ENCODE results near the gene MS4A6A.
"Not testable (repeated sequence)": the region's sequence is repeated elsewhere in the genome, so short reads cannot be mapped to it uniquely, and the experiment has no call there.

MS4A6A gene

DNA sequence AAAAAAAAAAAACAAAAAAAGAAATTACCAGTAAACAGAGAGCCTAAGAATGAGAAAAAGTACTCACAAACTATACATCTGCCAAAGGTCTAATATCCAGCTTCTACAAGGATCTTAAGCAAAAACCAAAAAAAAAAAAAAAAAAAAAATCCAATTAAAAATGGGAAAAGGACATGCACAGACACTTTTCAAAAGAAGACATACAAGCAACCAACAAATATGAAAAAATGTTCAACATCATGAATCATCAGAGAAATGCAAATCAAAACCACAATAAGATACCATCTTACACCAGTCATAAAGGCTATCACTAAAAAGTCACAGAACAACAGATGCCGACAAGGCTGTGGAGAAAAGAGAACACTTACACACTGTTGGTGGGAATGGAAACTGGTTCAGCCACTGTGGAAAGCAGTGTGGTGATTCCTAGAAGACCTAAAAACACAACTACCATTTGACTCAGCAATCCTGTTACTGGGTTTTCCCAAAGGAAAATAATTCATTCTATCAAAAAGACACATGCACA lies 18.3 kb downstream of the MS4A6A start:
- H3K4me3 ChIP-seq (ENCODE audit: low read length): no peak overlapping the region
- DNase-seq (ENCODE audit: low read depth): no peak
- TF ChIP-seq, protein P1, sequence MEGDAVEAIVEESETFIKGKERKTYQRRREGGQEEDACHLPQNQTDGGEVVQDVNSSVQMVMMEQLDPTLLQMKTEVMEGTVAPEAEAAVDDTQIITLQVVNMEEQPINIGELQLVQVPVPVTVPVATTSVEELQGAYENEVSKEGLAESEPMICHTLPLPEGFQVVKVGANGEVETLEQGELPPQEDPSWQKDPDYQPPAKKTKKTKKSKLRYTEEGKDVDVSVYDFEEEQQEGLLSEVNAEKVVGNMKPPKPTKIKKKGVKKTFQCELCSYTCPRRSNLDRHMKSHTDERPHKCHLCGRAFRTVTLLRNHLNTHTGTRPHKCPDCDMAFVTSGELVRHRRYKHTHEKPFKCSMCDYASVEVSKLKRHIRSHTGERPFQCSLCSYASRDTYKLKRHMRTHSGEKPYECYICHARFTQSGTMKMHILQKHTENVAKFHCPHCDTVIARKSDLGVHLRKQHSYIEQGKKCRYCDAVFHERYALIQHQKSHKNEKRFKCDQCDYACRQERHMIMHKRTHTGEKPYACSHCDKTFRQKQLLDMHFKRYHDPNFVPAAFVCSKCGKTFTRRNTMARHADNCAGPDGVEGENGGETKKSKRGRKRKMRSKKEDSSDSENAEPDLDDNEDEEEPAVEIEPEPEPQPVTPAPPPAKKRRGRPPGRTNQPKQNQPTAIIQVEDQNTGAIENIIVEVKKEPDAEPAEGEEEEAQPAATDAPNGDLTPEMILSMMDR (conservative IDR thresholded peaks at IDR 0.05; ENCODE audit: low read length): no peak

DNA sequence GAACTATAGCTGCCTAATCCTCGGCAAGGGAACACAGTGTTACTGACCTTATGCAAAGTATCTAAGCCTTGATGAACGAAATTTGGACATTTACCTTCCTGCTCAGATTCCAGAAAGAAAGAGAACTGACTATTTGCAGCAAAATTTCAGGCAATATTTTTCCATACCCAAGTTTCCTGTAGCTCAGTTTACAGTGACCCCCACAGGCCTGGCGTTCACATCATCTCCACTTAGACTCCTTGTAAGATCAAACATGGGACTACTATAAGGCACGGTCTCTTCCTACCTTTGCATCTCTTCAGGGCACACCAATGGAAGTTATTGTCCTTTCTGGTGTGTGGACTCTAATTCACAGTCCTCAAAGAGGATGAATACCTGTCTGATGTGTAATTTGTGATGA lies 21.1 kb downstream of the MS4A6A start:
- TF ChIP-seq, protein P1 (conservative IDR thresholded peaks at IDR 0.05; ENCODE audit: low read length): no peak
- no peak for DNase-seq (ENCODE audit: low read depth)
- no peak overlapping the region for H3K4me3 ChIP-seq (ENCODE audit: low read length)

DNA sequence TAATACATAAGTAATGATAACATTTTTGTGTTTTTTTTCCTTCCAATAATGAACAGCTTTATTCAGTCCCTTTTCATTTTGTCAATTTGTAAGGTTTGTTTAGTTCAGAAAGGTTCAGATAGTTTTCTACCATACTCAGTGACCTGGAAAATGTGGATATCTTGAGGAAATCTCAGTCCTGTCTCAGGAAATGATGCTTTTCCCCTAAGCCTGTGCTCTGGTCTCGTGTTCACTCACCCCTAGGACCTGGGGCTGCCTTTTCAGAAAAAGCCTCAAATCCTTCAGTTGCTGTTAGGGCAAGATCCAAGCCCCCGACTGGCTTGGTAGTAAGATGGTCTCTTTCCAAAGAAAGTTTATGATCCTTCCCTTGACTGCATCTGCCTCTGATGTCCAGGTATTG lies 21.8 kb downstream of the MS4A6A start:
- H3K4me3 ChIP-seq (ENCODE audit: low read length): no peak overlapping the region
- DNase-seq (ENCODE audit: low read depth): no peak
- TF ChIP-seq, protein P1 (conservative IDR thresholded peaks at IDR 0.05; ENCODE audit: low read length): no peak

DNA sequence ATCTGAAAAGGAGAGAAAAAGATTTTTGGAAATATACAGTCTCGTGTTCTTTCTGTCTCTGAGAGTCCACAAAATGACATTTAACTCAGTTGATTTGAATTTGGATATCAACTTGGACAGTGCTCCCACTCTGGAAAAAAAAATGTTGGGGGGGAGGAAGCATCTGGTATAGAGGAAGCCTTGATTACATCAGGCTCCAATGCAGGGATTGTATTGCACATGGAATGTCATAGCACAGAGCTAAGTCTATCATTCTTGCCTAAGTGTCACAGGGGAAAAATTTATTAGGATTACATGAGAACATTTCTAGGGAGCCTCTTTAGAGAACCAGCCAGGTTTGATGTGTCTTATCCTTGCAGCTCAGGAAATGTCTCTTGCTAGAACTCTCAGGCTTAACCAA lies 23.0 kb downstream of the MS4A6A start:
- no peak for DNase-seq (ENCODE audit: low read depth)
- no peak overlapping the region for H3K4me3 ChIP-seq (ENCODE audit: low read length)
- TF ChIP-seq, protein P1 (conservative IDR thresholded peaks at IDR 0.05; ENCODE audit: low read length): no peak

DNA sequence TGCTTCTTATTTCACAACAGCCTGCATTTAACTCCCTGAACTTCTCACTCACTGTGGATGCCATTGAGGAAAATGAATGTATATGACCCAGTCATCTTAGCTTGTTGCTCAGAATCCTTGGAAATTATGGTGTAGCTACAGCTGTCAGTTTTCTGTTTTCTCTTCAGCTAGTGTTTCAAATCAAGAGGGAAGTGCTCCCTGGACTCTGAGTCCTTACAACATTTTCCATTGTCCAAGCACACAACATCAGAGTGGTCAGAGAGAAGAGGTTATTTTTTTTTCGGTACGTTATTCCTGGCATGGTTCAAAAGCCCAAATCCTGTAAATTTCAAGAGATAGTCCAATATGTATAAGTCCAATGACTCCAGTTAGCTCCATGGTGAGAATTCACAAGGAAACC lies 23.6 kb downstream of the MS4A6A start:
- no peak overlapping the region for H3K4me3 ChIP-seq (ENCODE audit: low read length)
- TF ChIP-seq, protein P1 (conservative IDR thresholded peaks at IDR 0.05; ENCODE audit: low read length): no peak
- no peak for DNase-seq (ENCODE audit: low read depth)

DNA sequence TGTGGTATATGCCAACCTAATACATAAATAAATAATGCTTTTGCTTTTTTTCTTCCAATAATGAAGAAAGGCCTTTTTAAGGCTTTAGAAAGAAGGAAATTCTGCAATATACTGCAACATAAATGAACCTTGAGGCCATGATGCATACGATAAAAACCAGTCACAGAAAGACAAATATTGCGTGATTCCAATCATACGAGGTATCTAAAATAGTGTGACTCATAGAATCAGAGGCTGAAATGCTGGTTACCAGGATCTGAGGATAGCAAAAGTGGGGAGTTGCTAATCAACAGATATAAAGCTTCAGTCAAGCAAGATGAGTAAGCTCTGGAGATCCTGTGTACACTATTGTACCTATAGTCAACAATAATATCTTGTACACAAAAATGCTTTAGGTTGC lies 24.2 kb downstream of the MS4A6A start:
- DNase-seq (ENCODE audit: low read depth): no peak
- TF ChIP-seq, protein P1 (conservative IDR thresholded peaks at IDR 0.05; ENCODE audit: low read length): no peak

DNA sequence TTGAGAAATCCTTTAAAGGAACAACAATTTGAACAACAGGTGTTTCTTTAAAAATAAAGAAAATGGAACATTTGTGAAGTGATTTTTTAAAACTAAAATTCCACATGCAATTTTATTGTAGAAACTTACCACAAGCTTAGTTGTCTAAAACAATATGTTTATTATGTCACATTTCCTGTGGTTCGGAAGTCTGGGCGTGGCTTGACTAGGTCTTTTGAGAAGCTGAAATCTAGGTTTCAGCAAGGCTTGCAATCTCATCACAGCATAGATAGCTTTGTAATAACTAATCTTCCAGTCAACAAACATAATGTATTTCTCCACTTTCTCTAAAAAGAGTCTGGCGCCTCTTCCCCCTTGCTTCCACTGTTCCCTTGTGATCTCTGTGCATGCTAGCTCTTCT lies 27.0 kb downstream of the MS4A6A start:
- DNase-seq (ENCODE audit: low read depth): no peak
- TF ChIP-seq, protein P1 (conservative IDR thresholded peaks at IDR 0.05; ENCODE audit: low read length): no peak
- H3K4me3 ChIP-seq (ENCODE audit: low read length): no peak overlapping the region

More for the DNA sequence above, 24.2 kb downstream of the MS4A6A start:
- H3K4me3 ChIP-seq (ENCODE audit: low read length): no peak overlapping the region

DNA sequence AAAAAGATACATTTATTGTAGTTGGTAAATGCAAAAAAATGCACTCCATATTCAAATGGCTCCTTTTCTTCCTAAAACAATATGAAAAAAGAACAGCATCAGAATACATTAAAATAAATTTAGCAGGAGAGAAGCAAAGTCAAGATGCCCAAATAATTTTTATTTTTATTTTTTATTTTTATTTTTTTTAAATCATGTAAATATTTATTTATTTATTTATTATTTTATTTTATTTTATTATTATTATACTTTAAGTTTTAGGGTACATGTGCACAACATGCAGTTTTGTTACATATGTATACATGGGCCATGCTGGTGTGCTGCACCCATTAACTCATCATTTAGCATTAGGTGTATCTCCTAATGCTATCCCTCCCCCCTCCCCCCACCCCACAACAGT lies 30.2 kb downstream of the MS4A6A start:
- H3K4me3 ChIP-seq (ENCODE audit: low read length); DNase-seq (ENCODE audit: low read depth): not testable (repeated sequence)

Data from AG10803 (cell line).